ENCODE data around the gene KRTDAP. TPM values are rescaled to one million over a fixed set of nuclear protein-coding genes. Genes with fewer than 3 reads are reported as not detected.

The KRTDAP gene
- total RNA-seq, 1 donor from 2014 or later: not detected

- intact Hi-C loops (cut with DNase I): no loop called here
- no peak for DNase-seq
- no peak for ATAC-seq (ENCODE audit: poor library complexity)
Observed at GRCh38 chr19:35438527-35438926, 51.7 kb downstream of the KRTDAP start.

- DNase-seq (no peak), ATAC-seq (ENCODE audit: poor library complexity) (no peak)
- intact Hi-C loops (cut with DNase I): no loop called here
Observed at GRCh38 chr19:35438096-35438495, 52.2 kb downstream of the KRTDAP start.

- DNase-seq (no peak), ATAC-seq (ENCODE audit: poor library complexity) (no peak)
- intact Hi-C loops (cut with DNase I): no loop called here
Observed at GRCh38 chr19:35437406-35437951, 52.8 kb downstream of the KRTDAP start.

Other genes with a start within 250 kb of the KRTDAP start
- 4.5 TPM for gene LSR, start 241.5 kb downstream of the KRTDAP start, total RNA-seq
- gene USF2, start 221.5 kb downstream of the KRTDAP start, total RNA-seq: 141 TPM
- not detected for gene HAMP, start 207.9 kb downstream of the KRTDAP start, total RNA-seq
- not detected for gene MAG, start 198.3 kb downstream of the KRTDAP start, total RNA-seq
- 0.56 TPM for gene CD22, start 161.3 kb downstream of the KRTDAP start, total RNA-seq
- gene FFAR1, start 142.6 kb downstream of the KRTDAP start, total RNA-seq: not detected
- not detected for gene FFAR3, start 132.0 kb downstream of the KRTDAP start, total RNA-seq
- not detected for gene GPR42, start 119.4 kb downstream of the KRTDAP start, total RNA-seq
- 0.11 TPM for gene FFAR2, start 42.2 kb downstream of the KRTDAP start, total RNA-seq
- gene DMKN, start 23.2 kb upstream of the KRTDAP start, total RNA-seq: 3.6 TPM
- not detected for gene SBSN, start 37.8 kb upstream of the KRTDAP start, total RNA-seq
- gene GAPDHS, start 43.0 kb upstream of the KRTDAP start, total RNA-seq: not detected
- 75.7 TPM for gene TMEM147, start 55.2 kb upstream of the KRTDAP start, total RNA-seq
- gene ATP4A, start 73.2 kb upstream of the KRTDAP start, total RNA-seq: not detected
- gene PMIS2, start 95.7 kb upstream of the KRTDAP start, total RNA-seq: not detected
- gene HAUS5, start 122.3 kb upstream of the KRTDAP start, total RNA-seq: 3.3 TPM
- 48.9 TPM for gene RBM42, start 138.6 kb upstream of the KRTDAP start, total RNA-seq
- 0.32 TPM for gene ETV2, start 151.3 kb upstream of the KRTDAP start, total RNA-seq
- 1,337 TPM for gene COX6B1, start 157.9 kb upstream of the KRTDAP start, total RNA-seq
- not detected for gene UPK1A, start 176.1 kb upstream of the KRTDAP start, total RNA-seq
- gene ZBTB32, start 214.1 kb upstream of the KRTDAP start, total RNA-seq: not detected
- gene KMT2B, start 227.5 kb upstream of the KRTDAP start, total RNA-seq: 16.3 TPM

Data from Right ventricle myocardium superior (tissue), 1 donor.